Measurements from ENCODE around the gene CNOT8.

GRCh38 chr5:154895606-154896561, 37.5 kb downstream of the CNOT8 start:
- TF ChIP-seq POLR2AphosphoS5 (IDR thresholded peaks at IDR 0.05), result no peak
- no peak for TF ChIP-seq CTCF (IDR thresholded peaks at IDR 0.05)

Measured in sigmoid colon (tissue), 4 donors.